Activated CD8-positive, alpha-beta T cell treated with anti-CD3 and anti-CD28 coated beads for 36 hours (primary cell): ENCODE data around the gene PNLIPRP1. TPM values are rescaled to one million over a fixed set of nuclear protein-coding genes. Genes with fewer than 3 reads are reported as not detected.

Experiments used
- ATAC-seq: fragments of 200-7000 bp; cut with Tn5 transposase; one replicate; pipeline ENCODE4 v1.10.0; 2021; ENCODE audit warnings: mild to moderate bottlenecking, moderate library complexity
- CTCF ChIA-PET: fragments of 350-600 bp; sonication (Branson Sonifier 250); formaldehyde crosslinking; loops from one replicate; lab custom pipeline; 2021; ENCODE audit warnings: antibody characterized with exemption; lab: Charles Lee
- POLR2A ChIA-PET: fragments of 350-600 bp; sonication (Branson Sonifier 250); formaldehyde crosslinking; loops from one replicate; lab custom pipeline; 2021; ENCODE audit warnings: antibody characterized with exemption; lab: Charles Lee
- DNase-seq: peaks from one replicate; pipeline ENCODE4 v3.0.0-alpha.2; 2020
- H3K27ac Mint-ChIP-seq: one replicate; pipeline ENCODE4 v1.8.0; 2021; ENCODE audit warnings: mild to moderate bottlenecking, mixed read lengths
- H3K27me3 Mint-ChIP-seq: one replicate; pipeline ENCODE4 v1.8.0; 2021; ENCODE audit warnings: mixed read lengths
- H3K36me3 Mint-ChIP-seq: one replicate; pipeline ENCODE4 v1.8.0; 2021; ENCODE audit warnings: low read depth, mixed read lengths
- H3K4me1 Mint-ChIP-seq: one replicate; pipeline ENCODE4 v1.8.0; 2021; ENCODE audit warnings: low read depth, mixed read lengths
- H3K4me3 Mint-ChIP-seq: one replicate; pipeline ENCODE4 v1.8.0; 2021; ENCODE audit warnings: mild to moderate bottlenecking, moderate library complexity, mixed read lengths
- H3K9me3 Mint-ChIP-seq: one replicate; pipeline ENCODE4 v1.8.0; 2021; ENCODE audit warnings: mixed read lengths
- CTCF ChIP-seq: fragments of 200-600 bp; IDR thresholded peaks from one replicate; pipeline ENCODE4 v1.8.0; 2022; ENCODE audit warnings: antibody characterized with exemption, mild to moderate bottlenecking
- intact Hi-C: fragments of 100-400 bp; cut with micrococcal nuclease; formaldehyde crosslinking; loops from one replicate; pipeline ENCODE4 v1.10.0; 2022
- total RNA-seq, 2 experiments: library from RNA; stranded (reverse); gene quantifications; one replicate each; pipeline ENCODE4 v1.2.3, GENCODE V29; 2021

The PNLIPRP1 gene
- total RNA-seq, 2 experiments from 2014 or later = not detected

DNA sequence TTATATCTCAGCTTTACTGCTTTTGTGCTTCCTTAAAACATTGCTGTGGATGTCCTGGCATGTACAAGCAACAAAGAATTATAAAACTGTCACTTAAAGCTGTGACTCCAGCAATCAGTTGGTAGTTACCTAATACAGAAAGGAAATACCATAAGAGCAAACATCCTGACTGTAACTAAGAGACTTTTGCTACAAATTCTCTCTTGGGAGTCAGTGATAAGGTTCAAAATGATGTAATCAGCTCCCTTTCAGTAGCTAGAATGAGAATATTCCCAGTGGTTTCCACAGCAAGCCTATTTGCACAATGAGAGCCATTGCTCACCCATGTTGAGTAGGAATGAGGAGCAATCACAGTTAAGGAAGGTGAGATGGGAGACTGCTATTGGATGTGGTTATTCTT is 7.6 kb downstream of the PNLIPRP1 start:
- POLR2A ChIA-PET = no interaction called here
- Mint-ChIP-seq H3K27me3 (no peaks in the 10 kb centered on the region), H3K36me3 (no peaks in the 10 kb centered on the region), H3K9me3 (no peaks in the 10 kb centered on the region), H3K4me3 (no peak overlapping the region), H3K4me1 (no peaks in the 10 kb centered on the region), H3K27ac (no peak overlapping the region)
- intact Hi-C loops = no loop called here
- ATAC-seq (no peak), DNase-seq (no peak)
- no peak for TF ChIP-seq CTCF
- CTCF ChIA-PET = no interaction called here

- Mint-ChIP-seq H3K27me3 (no peaks in the 10 kb centered on the region), H3K4me1 (no peaks in the 10 kb centered on the region), H3K4me3 (no peak overlapping the region), H3K27ac (no peak overlapping the region), H3K36me3 (no peaks in the 10 kb centered on the region), H3K9me3 (no peaks in the 10 kb centered on the region)
- intact Hi-C loops = no loop called here
- CTCF ChIA-PET = no interaction called here
- TF ChIP-seq CTCF = no peak
- DNase-seq (no peak), ATAC-seq (no peak)
- POLR2A ChIA-PET = no interaction called here
Observed at GRCh38 chr10:116599991-116600390, 9.2 kb downstream of the PNLIPRP1 start.

- Mint-ChIP-seq H3K4me3 (no peak overlapping the region), H3K27me3 (peaks cover 5% of the 10 kb centered on the region), H3K27ac (no peak overlapping the region), H3K4me1 (no peaks in the 10 kb centered on the region), H3K9me3 (no peaks in the 10 kb centered on the region), H3K36me3 (no peaks in the 10 kb centered on the region)
- ChIA-PET CTCF (no interaction called here), POLR2A (no interaction called here)
- DNase-seq (no peak), ATAC-seq (no peak)
- intact Hi-C loops = no loop called here
- TF ChIP-seq CTCF = no peak
Observed at GRCh38 chr10:116602648-116603400, 12.1 kb downstream of the PNLIPRP1 start.

- H3K36me3 Mint-ChIP-seq = no peaks in the 10 kb centered on the region
- H3K27ac Mint-ChIP-seq = no peak overlapping the region
- DNase-seq = no peak
- POLR2A ChIA-PET = no interaction called here
- intact Hi-C loops = no loop called here
- no peak for ATAC-seq
- H3K4me3 Mint-ChIP-seq = no peak overlapping the region
- no peaks in the 10 kb centered on the region for H3K9me3 Mint-ChIP-seq
- H3K4me1 Mint-ChIP-seq = no peaks in the 10 kb centered on the region
- H3K27me3 Mint-ChIP-seq = peaks cover 8% of the 10 kb centered on the region
- CTCF ChIA-PET = interaction anchor here (1.2 kb wide), 1 partner anchor 182 kb away, joined by 3 read pairs; no protein-coding TSS in a partner anchor
- no peak for TF ChIP-seq CTCF
Observed at GRCh38 chr10:116606061-116606483, 15.3 kb downstream of the PNLIPRP1 start.

- Mint-ChIP-seq H3K4me3 (no peak overlapping the region), H3K4me1 (no peaks in the 10 kb centered on the region), H3K27ac (no peak overlapping the region), H3K36me3 (no peaks in the 10 kb centered on the region), H3K27me3 (peaks cover 8% of the 10 kb centered on the region), H3K9me3 (no peaks in the 10 kb centered on the region)
- CTCF ChIA-PET = interaction anchor here (1.2 kb wide), 1 partner anchor 181 kb away, joined by 3 read pairs; no protein-coding TSS in a partner anchor
- POLR2A ChIA-PET = no interaction called here
- no peak for ATAC-seq
- DNase-seq = no peak
- TF ChIP-seq CTCF = no peak
- intact Hi-C loops = no loop called here
Observed at GRCh38 chr10:116607336-116607735, 16.6 kb downstream of the PNLIPRP1 start.
